Thyroid gland (tissue), 4 donors: ENCODE results near the gene LPP. TPM values are rescaled to one million over a fixed set of nuclear protein-coding genes. Genes with fewer than 3 reads are reported as not detected.

Experiments
- DNase-seq, 2 donors: peaks; one replicate each; pipeline ENCODE4 v3.0.0-alpha.2; 2019
- H3K27ac ChIP-seq, 3 donors: fragments of 200-600 bp; sonication (generic); 1 replicate in 2 of 3; 2 replicates in 1 of 3; pipeline ENCODE4 v1.5.1; 2016 to 2019; ENCODE audit warnings: mild to moderate bottlenecking in 1 of 3, moderate library complexity in 1 of 3
- H3K27me3 ChIP-seq: fragments of 200-600 bp; sonication (generic); one replicate; pipeline ENCODE4 v1.5.1; 2019
- H3K36me3 ChIP-seq, 2 donors: fragments of 200-600 bp; sonication (generic); one replicate each; pipeline ENCODE4 v1.5.1; 2016 to 2019
- H3K4me1 ChIP-seq, 2 donors: fragments of 200-600 bp; sonication (generic); one replicate each; pipeline ENCODE4 v1.5.1; 2017 to 2019
- H3K4me3 ChIP-seq, 3 donors: fragments of 200-600 bp; sonication (generic); replicated peaks in 1 of 3; 1 replicate in 2 of 3; 2 replicates in 1 of 3; pipeline ENCODE4 v1.5.1; 2016; ENCODE audit warnings: mild to moderate bottlenecking in 1 of 3
- H3K9me3 ChIP-seq: fragments of 200-600 bp; sonication (generic); one replicate; pipeline ENCODE4 v1.5.1; 2017
- POLR2A ChIP-seq, 2 donors: fragments of 450-650 bp; IDR thresholded peaks; one replicate each; pipeline ENCODE4 v1.6.1; 2017; ENCODE audit warnings: antibody characterized with exemption in 2 of 2, mild to moderate bottlenecking in 2 of 2, moderate library complexity in 1 of 2
- WGBS, 2 donors: methylation state at CpG; one replicate each; pipeline ENCODE4 v1.1.5; 2017; 5-methylcytosine and 5-hydroxymethylcytosine counted together
- intact Hi-C: fragments of 100-400 bp; cut with DNase I; formaldehyde crosslinking; loops from one replicate; pipeline ENCODE4 v1.15.1; 2023
- total RNA-seq, 4 donors: library from RNA; depleted of rRNA; stranded (reverse); fragments of >200 nt; gene quantifications; one replicate each; pipeline ENCODE4 v1.2.3, GENCODE V29; 2016
- TF ChIP-seq, protein P1 (sequence below), 6 experiments: fragments of 200-600 bp in 3 of 6; fragments of 450-650 bp in 3 of 6; sonication (generic) in 3 of 6; IDR thresholded peaks; one replicate each; pipeline ENCODE4 v1.5.1; 2016 to 2019; ENCODE audit warnings: antibody characterized with exemption in 6 of 6, mild to moderate bottlenecking in 2 of 6, inconsistent platforms in 1 of 6, moderate library complexity in 1 of 6

The LPP gene
- total RNA-seq, 4 donors from 2014 or later = 79.0 to 141 (median 82.8) TPM

DNA sequence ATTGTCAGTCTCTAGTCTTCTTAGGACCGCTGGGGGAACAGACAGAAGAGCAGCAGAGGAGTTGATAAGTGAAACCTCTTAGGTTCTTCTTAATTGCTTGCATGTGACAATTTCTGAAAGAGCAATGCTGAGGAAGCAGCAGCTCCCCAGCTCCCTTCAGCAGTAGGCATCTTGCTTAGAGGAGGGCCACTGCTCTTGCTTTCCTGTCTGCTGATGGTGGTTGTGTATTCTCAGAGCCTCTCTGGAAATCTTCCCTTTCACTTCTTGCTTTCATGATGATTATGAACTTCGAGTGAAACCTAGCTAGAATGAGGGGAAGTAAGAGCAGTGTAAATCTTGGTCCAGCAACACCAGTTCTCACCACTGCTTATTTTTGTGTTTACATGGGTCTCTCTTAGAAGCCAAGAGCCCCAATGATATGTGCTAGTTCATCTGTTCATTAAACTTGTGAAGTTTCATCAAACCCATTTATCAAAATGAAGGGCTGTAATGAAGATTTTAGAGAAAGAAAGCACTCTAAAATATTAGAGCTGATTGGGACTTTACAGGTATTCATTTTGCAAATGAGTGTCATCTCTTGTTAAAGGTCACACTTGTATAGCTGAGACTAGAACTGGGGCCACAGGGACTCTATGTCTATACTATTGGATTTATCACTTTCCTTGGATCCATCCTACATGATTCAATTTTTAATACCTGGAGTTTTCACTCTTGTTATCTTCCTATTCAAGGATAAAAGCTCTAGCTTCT is 246.7 kb downstream of the LPP start:
- H3K9me3 ChIP-seq = no peaks in the 10 kb centered on the region
- no peaks in the 10 kb centered on the region for H3K27me3 ChIP-seq
- H3K27ac ChIP-seq = no peak overlapping the region
- no peak for DNase-seq
- H3K4me3 ChIP-seq = no peak overlapping the region
- intact Hi-C loops = no loop called here
- peaks cover 0 to 3% of the 10 kb centered on the region in 2 donors for H3K4me1 ChIP-seq
- TF ChIP-seq POLR2A (IDR thresholded peaks at IDR 0.05) = no peak
- TF ChIP-seq, protein P1, sequence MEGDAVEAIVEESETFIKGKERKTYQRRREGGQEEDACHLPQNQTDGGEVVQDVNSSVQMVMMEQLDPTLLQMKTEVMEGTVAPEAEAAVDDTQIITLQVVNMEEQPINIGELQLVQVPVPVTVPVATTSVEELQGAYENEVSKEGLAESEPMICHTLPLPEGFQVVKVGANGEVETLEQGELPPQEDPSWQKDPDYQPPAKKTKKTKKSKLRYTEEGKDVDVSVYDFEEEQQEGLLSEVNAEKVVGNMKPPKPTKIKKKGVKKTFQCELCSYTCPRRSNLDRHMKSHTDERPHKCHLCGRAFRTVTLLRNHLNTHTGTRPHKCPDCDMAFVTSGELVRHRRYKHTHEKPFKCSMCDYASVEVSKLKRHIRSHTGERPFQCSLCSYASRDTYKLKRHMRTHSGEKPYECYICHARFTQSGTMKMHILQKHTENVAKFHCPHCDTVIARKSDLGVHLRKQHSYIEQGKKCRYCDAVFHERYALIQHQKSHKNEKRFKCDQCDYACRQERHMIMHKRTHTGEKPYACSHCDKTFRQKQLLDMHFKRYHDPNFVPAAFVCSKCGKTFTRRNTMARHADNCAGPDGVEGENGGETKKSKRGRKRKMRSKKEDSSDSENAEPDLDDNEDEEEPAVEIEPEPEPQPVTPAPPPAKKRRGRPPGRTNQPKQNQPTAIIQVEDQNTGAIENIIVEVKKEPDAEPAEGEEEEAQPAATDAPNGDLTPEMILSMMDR (IDR thresholded peaks at IDR 0.05) = no peak
- WGBS, 2 donors = 54 to 86% methylated on average over 2 of the region's 2 CpGs
- H3K36me3 ChIP-seq = no peaks in the 10 kb centered on the region

DNA sequence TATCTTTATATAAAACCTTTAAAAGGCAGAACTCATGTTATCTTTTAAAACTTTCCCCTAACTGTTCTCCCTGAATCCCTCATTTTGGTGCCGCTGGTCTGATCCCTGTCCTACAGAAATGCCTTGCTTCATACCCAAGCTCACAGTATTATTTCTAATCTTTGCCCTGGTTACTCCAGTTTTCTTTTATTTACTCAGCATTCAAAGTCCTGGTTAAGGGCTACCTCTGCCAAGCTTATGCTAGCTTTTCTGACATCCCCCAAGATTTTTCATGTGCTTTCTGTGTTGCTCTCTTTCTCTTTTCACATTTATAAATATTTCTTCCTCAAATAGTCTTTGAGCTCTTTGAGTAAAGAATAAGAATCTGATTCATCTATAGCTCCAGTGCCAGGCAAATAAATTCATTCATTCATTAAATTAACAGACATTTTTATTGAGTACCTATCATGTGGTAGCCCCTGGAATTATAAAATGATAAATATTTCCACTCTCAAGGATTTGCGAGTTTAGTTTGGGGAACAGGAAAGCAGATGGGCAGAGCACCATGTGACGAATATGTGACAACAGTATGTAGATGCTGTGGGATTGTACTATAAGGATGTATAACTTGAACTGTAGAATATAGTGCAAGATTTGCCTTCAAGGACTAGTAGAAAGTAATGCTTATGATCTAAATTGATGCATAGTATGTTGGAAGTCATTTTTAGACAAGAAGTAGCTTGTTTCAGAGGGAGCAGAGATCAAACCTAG is 247.5 kb downstream of the LPP start:
- intact Hi-C loops = no loop called here

DNA sequence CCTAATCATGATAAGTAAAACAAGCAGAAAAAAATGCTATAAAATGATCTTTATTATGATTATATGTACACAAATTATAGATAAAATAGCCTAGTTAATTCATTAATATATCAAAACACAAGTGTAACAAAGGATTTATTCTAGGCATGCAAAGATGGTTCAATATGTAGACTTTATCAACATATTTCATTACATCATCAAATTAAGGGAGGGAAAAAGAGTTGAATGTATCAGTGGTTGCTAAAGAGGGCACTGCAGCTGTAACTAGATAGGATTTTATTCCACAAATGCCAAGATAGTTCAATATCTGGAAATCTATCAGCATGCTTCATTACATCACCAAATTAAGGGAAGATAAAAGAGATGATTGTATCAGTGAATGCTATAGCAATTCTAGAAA is 248.3 kb downstream of the LPP start:
- no peak overlapping the region for H3K27ac ChIP-seq
- H3K27me3 ChIP-seq = no peaks in the 10 kb centered on the region
- no peaks in the 10 kb centered on the region for H3K4me1 ChIP-seq
- no peaks in the 10 kb centered on the region for H3K36me3 ChIP-seq
- no peak overlapping the region for H3K4me3 ChIP-seq
- no peak for TF ChIP-seq POLR2A (IDR thresholded peaks at IDR 0.05)
- TF ChIP-seq, protein P1 (IDR thresholded peaks at IDR 0.05) = no peak
- intact Hi-C loops = no loop called here
- no peaks in the 10 kb centered on the region for H3K9me3 ChIP-seq
- no peak for DNase-seq

More for the DNA sequence above, 247.5 kb downstream of the LPP start:
- Histone ChIP-seq H3K36me3 (no peaks in the 10 kb centered on the region), H3K27ac (no peak overlapping the region), H3K9me3 (no peaks in the 10 kb centered on the region), H3K4me1 (peaks cover 0 to 3% of the 10 kb centered on the region in 2 donors), H3K4me3 (no peak overlapping the region), H3K27me3 (no peaks in the 10 kb centered on the region)
- no peak for DNase-seq
- WGBS, 2 donors = 83 to 96% methylated on average over 3 of the region's 3 CpGs
- TF ChIP-seq, protein P1 (IDR thresholded peaks at IDR 0.05) = no peak
- no peak for TF ChIP-seq POLR2A (IDR thresholded peaks at IDR 0.05)

DNA sequence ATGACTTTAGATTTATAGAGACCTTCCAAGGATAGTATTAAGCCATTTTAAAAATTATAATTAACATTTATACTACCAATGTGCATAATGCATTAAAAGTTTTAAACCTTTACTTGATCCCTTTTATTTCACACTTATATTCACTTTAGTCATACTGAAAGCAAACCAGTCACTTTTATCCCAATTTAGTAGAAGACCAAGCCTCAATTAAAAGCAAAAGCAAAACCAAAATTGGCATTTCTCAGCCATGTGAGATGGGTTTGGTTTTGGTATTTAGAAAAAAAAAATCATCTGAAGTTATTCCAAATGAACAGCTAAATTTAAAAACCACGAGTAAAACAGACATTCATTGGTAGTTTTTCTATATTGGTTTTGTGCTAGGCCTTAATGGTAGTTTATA is 249.4 kb downstream of the LPP start:
- H3K4me3 ChIP-seq = no peak overlapping the region
- no peak for DNase-seq
- H3K27ac ChIP-seq = no peak overlapping the region
- no peaks in the 10 kb centered on the region for H3K4me1 ChIP-seq
- H3K27me3 ChIP-seq = no peaks in the 10 kb centered on the region
- H3K9me3 ChIP-seq = no peaks in the 10 kb centered on the region
- no peaks in the 10 kb centered on the region for H3K36me3 ChIP-seq
- TF ChIP-seq, protein P1 (IDR thresholded peaks at IDR 0.05) = no peak
- no peak for TF ChIP-seq POLR2A (IDR thresholded peaks at IDR 0.05)
- intact Hi-C loops = no loop called here
- 65 to 86% methylated on average over 1 of the region's 1 CpG for WGBS, 2 donors

DNA sequence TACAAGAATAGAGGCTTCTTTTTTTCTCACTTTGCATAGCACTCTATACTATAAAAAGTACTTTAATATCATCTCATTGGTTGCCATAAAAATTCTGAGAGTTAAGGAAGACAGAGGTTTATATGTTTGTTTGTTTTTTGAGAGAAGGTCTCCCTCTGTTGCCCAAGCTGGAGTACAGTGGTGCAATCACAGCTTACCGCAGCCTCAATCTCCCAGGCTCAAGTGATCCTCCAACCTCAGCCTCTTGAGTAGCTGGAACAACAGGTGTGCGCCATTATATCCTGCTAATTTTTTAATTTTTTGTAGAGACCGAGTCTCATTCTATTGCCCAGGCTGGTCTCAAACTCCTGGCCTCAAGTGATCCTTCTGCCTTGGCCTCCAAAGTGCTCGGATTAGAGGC is 250.2 kb downstream of the LPP start:
- DNase-seq = no peak
- intact Hi-C loops = no loop called here
- Histone ChIP-seq H3K4me1 (no peaks in the 10 kb centered on the region), H3K27me3 (no peaks in the 10 kb centered on the region), H3K4me3 (no peak overlapping the region), H3K36me3 (no peaks in the 10 kb centered on the region), H3K9me3 (no peaks in the 10 kb centered on the region), H3K27ac (no peak overlapping the region)
- whole genome bisulfite sequencing, 2 donors = 96 to 100% methylated on average over 4 of the region's 4 CpGs
- no peak for TF ChIP-seq POLR2A (IDR thresholded peaks at IDR 0.05)
- TF ChIP-seq, protein P1 (IDR thresholded peaks at IDR 0.05) = no peak
